Stimulated activated CD4-positive, alpha-beta T cell treated with anti-CD3 and anti-CD28 coated beads, Interleukin-1b, Interleukin-23, amount 100 ng/mL, for 1 hour (primary cell): Measurements from ENCODE around the gene AFP.
"Not testable (repeated sequence)": the region's sequence is repeated elsewhere in the genome, so short reads cannot be mapped to it uniquely, and the experiment has no call there.

Experiments used
- DNase-seq, 2 donors: peaks; one replicate each; pipeline ENCODE4 v3.0.0-alpha.2; 2020; ENCODE audit warnings: low read depth in 2 of 2

AFP gene

DNA sequence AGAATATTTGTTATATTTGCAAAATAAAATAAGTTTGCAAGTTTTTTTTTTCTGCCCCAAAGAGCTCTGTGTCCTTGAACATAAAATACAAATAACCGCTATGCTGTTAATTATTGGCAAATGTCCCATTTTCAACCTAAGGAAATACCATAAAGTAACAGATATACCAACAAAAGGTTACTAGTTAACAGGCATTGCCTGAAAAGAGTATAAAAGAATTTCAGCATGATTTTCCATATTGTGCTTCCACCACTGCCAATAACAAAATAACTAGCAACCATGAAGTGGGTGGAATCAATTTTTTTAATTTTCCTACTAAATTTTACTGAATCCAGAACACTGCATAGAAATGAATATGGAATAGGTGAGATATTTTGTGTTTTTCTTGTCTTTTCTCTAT lies at the start of gene AFP:
TSS of gene AFP (plus strand) at position 238 of the 400 bp plus-strand sequence. CDS start at position 280, 42 bp downstream.
- no peak for DNase-seq

DNA sequence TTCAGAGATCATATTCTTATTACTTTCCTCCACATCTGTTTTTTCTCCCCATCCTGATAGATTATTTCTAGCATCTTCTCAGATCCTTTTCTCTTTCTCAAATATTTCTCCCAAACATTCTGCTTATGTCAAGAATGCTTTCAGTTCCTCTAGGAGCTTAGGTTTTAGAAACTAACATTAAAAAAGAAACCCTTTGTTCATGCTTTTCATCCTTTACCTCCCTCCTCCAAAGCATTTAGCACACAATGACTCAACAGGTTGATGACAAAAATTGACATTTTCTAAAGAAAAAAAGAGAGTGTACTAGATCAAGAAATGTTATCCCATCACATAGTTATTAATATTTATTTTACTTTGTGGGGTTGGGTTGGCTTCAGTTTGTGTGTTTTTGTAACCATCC lies 48.5 kb upstream of the AFP start:
- no peak for DNase-seq

DNA sequence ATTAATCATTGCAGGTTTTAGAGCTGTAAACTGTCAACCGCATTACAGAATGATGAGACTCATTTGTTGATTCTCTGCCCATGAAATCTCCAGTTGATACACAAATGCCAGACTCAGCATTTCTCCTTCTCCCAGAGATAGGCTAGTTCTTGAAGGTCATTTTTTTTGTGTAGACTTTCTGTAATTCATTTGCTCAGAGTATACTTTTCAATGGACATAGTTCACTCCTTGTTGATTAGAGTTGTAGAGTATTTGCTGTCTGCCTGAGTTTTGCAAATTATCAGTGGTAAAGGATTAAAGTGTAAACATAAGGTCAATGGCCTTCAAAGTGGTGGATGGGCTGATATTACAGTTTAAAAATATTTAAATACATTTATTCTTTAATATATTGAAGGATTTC lies 47.1 kb upstream of the AFP start:
- no peak for DNase-seq

DNA sequence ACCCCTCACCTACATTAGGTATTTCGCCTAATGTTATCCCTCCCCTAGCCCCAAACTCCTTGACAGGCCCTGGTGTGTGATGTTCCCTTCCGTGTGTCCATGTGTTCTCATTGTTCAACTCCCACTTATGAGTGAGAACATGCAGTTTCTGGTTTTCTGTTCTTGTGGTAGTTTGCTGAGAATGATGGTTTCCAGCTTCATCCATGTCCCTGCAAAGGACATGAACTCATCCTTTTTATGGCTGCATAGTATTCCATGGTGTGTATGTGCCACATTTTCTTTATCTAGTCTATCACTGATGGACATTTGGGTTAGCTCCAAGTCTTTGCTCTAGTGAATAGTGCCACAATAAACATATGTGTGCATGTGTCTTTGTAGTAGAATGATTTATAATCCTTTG lies 46.4 kb upstream of the AFP start:
- DNase-seq, result not testable (repeated sequence)

DNA sequence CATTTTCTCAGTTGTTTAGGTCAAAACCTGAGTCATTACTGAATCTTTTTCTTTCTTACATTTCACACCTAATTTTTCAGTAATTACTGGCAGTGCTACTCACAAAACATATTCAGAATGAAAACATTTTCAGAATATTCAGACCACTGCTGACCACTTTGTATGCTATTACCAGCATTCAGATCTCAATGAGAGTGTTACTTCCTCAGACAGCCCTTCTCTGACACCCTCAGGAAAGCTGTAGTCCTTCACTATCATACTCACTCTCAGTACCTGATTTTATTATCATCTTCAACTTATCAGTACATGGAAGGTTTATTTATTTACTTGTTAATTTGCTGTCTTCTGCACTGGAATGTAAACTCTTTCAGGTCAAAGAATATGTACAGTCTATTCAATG lies 44.2 kb upstream of the AFP start:
- DNase-seq, result no peak

DNA sequence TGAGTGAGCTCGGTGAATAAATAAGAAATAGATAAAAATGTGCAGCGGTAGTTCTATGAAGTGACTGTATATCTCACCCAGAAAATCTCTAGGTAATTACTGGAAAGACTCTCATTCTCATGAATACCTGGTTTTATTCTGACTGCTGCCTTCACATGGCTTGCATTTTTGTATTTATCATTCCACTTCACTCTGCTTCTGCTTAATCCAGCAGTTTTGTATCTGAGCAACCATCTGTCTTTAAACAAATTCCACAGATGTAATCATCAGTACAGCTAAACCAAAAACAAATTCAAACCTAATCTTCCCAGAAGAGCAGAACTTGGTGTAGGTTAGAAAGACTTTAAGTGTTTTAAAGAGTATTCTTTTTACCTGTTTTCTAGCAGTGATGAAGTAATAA lies 43.1 kb upstream of the AFP start:
- no peak for DNase-seq

DNA sequence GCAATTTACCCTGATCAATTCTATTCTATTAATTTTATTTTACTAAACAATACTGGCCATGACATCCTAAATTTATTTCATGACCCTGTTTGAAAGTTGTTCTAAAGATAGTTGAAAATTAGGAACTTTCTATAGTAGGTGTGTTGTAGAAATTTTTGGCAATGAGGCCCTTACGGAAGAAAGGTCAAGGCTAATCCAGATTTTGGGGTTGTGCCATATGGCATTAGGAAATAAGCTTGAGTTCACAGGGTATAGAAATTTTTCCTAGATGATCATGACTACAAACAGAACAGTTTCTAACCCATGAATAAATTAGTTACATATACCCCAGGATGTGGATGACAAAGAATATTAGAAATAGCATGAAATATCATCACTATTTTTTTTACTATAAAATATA lies 39.7 kb upstream of the AFP start:
- no peak for DNase-seq

DNA sequence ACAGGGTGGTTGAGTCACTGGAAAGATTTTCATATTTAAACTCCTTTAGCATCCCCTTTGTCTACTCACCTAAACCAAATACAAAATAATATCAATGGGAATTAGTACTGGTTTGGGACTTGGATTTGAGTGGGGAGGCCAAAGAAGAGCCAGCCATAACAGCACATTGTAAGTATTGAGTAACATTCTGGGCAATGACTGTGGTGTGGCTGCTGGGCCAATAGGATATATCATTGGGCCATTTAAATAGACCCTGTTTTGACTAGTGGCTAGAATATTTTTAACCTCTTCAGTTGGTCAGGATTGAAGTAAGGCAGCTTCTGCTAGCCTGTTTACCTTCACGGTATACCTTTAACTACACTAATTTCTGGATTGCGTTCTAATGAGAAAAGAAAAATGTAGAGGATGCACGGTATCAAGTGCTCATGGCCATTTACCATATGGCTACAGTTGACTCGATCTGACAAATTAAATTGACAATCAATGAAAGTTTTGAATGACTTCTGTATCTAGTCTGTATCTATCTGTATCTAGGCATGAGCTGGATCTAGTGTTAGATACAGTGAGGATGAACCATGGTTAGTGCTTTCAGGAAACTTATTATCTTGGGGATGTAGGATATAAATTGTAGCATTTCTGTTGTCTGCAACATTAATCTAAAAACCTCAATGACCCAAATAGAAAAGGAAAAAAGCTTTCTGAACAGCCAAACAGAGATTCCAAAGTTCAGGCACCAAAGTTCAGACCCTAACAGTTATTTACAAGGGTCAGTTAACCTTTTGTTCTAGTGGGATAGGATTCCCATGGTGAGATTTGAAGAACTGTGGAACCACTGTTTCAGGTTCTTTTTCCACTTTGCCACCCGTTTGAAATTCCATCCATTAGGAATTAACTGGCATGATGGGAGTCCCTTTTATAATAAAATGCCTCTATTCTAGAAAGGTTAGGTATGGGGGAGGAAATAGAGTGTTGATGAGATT lies 38.7 kb upstream of the AFP start:
- no peak for DNase-seq

DNA sequence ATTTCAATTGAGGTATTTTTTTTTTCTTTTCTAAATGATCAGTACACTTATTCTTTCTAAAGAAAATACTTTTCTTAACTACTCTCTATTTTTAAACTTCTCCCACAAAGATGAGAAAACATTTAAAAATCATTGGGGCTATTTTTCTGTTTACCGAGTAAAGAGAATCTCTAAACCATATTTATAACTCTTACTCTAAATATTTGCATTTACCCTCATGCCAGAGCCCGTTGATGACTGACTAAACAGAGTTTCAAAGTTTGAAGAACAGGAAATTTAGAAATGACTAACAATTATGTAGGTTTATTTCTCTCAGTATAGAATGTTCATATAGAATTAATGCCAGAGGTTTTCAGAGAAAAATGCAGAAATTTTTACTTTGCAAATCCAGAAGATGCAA lies 34.6 kb upstream of the AFP start:
- no peak for DNase-seq

DNA sequence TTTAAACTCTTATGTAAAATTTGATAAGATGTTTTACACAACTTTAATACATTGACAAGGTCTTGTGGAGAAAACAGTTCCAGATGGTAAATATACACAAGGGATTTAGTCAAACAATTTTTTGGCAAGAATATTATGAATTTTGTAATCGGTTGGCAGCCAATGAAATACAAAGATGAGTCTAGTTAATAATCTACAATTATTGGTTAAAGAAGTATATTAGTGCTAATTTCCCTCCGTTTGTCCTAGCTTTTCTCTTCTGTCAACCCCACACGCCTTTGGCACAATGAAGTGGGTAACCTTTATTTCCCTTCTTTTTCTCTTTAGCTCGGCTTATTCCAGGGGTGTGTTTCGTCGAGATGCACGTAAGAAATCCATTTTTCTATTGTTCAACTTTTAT lies 32.0 kb upstream of the AFP start, which contains the start of gene ALB:
TSS of gene ALB (plus strand) at position 246 of the 400 bp plus-strand sequence. CDS start at position 287, 41 bp downstream.
- DNase-seq, result no peak

DNA sequence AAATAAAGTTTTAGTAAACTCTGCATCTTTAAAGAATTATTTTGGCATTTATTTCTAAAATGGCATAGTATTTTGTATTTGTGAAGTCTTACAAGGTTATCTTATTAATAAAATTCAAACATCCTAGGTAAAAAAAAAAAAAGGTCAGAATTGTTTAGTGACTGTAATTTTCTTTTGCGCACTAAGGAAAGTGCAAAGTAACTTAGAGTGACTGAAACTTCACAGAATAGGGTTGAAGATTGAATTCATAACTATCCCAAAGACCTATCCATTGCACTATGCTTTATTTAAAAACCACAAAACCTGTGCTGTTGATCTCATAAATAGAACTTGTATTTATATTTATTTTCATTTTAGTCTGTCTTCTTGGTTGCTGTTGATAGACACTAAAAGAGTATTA lies 31.6 kb upstream of the AFP start:
- DNase-seq, result no peak

DNA sequence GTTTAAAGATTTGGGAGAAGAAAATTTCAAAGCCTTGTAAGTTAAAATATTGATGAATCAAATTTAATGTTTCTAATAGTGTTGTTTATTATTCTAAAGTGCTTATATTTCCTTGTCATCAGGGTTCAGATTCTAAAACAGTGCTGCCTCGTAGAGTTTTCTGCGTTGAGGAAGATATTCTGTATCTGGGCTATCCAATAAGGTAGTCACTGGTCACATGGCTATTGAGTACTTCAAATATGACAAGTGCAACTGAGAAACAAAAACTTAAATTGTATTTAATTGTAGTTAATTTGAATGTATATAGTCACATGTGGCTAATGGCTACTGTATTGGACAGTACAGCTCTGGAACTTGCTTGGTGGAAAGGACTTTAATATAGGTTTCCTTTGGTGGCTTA lies 30.9 kb upstream of the AFP start:
- DNase-seq, result no peak

DNA sequence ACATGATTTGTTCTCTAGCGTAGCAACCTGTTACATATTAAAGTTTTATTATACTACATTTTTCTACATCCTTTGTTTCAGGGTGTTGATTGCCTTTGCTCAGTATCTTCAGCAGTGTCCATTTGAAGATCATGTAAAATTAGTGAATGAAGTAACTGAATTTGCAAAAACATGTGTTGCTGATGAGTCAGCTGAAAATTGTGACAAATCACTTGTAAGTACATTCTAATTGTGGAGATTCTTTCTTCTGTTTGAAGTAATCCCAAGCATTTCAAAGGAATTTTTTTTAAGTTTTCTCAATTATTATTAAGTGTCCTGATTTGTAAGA lies 29.5 kb upstream of the AFP start:
- no peak for DNase-seq

DNA sequence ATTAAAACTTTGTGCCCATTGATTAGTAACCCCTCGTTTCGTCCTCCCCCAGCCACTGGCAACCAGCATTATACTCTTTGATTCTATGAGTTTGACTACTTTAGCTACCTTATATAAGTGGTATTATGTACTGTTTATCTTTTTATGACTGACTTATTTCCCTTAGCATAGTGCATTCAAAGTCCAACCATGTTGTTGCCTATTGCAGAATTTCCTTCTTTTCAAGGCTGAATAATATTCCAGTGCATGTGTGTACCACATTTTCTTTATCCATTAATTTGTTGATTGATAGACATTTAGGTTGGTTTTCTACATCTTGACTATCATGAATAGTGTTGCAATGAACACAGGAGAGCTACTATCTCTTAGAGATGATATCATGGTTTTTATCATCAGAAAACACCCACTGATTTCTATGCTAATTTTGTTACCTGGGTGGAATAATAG lies 28.8 kb upstream of the AFP start:
- no peak for DNase-seq

DNA sequence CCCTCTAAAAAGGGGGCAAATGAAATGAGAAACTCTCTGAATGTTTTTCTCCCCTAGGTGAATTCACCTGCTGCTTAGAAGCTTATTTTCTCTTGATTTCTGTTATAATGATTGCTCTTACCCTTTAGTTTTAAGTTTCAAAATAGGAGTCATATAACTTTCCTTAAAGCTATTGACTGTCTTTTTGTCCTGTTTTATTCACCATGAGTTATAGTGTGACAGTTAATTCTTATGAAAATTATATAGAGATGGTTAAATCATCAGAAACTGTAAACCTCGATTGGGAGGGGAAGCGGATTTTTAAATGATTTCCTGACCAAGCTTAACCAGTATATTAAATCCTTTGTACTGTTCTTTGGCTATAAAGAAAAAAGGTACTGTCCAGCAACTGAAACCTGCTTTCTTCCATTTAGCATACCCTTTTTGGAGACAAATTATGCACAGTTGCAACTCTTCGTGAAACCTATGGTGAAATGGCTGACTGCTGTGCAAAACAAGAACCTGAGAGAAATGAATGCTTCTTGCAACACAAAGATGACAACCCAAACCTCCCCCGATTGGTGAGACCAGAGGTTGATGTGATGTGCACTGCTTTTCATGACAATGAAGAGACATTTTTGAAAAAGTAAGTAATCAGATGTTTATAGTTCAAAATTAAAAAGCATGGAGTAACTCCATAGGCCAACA lies 27.7 kb upstream of the AFP start:
- DNase-seq, result no peak

DNA sequence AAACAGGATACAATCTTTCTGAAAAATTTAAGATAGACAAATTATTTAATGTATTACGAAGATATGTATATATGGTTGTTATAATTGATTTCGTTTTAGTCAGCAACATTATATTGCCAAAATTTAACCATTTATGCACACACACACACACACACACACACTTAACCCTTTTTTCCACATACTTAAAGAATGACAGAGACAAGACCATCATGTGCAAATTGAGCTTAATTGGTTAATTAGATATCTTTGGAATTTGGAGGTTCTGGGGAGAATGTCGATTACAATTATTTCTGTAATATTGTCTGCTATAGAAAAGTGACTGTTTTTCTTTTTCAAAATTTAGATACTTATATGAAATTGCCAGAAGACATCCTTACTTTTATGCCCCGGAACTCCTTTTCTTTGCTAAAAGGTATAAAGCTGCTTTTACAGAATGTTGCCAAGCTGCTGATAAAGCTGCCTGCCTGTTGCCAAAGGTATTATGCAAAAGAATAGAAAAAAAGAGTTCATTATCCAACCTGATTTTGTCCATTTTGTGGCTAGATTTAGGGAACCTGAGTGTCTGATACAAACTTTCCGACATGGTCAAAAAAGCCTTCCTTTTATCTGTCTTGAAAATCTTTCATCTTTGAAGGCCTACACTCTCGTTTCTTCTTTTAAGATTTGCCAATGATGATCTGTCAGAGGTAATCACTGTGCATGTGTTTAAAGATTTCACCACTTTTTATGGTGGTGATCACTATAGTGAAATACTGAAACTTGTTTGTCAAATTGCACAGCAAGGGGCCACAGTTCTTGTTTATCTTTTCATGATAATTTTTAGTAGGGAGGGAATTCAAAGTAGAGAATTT lies 26.8 kb upstream of the AFP start:
- no peak for DNase-seq

DNA sequence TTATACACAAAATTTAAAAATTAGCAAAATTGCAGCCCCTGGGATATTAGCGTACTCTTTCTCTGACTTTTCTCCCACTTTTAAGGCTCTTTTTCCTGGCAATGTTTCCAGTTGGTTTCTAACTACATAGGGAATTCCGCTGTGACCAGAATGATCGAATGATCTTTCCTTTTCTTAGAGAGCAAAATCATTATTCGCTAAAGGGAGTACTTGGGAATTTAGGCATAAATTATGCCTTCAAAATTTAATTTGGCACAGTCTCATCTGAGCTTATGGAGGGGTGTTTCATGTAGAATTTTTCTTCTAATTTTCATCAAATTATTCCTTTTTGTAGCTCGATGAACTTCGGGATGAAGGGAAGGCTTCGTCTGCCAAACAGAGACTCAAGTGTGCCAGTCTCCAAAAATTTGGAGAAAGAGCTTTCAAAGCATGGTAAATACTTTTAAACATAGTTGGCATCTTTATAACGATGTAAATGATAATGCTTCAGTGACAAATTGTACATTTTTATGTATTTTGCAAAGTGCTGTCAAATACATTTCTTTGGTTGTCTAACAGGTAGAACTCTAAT lies 26.0 kb upstream of the AFP start:
- no peak for DNase-seq

DNA sequence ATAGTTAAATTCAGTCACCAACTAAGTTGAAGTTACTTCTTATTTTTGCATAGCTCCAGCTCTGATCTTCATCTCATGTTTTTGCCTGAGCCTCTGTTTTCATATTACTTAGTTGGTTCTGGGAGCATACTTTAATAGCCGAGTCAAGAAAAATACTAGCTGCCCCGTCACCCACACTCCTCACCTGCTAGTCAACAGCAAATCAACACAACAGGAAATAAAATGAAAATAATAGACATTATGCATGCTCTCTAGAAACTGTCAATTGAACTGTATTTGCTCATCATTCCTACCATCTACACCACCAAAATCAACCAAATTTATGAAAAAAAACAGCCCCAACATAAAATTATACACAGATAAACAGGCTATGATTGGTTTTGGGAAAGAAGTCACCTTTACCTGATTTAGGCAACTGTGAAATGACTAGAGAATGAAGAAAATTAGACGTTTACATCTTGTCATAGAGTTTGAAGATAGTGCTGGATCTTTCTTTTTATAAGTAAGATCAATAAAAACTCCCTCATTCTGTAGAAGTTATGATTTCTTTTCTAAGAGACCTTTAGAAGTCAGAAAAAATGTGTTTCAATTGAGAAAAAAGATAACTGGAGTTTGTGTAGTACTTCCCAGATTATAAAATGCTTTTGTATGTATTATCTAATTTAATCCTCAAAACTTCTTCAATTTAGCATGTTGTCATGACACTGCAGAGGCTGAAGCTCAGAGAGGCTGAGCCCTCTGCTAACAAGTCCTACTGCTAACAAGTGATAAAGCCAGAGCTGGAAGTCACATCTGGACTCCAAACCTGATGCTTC lies 24.9 kb upstream of the AFP start:
- DNase-seq, result no peak

DNA sequence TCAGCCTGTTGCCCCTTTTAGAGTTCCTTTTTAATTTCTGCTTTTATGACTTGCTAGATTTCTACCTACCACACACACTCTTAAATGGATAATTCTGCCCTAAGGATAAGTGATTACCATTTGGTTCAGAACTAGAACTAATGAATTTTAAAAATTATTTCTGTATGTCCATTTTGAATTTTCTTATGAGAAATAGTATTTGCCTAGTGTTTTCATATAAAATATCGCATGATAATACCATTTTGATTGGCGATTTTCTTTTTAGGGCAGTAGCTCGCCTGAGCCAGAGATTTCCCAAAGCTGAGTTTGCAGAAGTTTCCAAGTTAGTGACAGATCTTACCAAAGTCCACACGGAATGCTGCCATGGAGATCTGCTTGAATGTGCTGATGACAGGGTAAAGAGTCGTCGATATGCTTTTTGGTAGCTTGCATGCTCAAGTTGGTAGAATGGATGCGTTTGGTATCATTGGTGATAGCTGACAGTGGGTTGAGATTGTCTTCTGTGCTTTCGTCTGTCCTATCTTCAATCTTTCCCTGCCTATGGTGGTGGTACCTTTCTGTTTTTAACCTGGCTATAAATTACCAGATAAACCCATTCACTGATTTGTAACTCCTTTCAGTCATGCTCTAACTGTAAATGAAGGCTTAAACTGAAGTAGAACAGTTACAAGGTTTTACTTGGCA lies 24.1 kb upstream of the AFP start:
- no peak for DNase-seq

DNA sequence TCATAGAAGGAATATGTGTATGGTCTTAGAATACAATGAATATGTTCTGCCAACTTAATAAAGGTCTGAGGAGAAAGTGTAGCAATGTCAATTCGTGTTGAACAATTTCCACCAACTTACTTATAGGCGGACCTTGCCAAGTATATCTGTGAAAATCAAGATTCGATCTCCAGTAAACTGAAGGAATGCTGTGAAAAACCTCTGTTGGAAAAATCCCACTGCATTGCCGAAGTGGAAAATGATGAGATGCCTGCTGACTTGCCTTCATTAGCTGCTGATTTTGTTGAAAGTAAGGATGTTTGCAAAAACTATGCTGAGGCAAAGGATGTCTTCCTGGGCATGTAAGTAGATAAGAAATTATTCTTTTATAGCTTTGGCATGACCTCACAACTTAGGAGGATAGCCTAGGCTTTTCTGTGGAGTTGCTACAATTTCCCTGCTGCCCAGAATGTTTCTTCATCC lies 22.7 kb upstream of the AFP start:
- DNase-seq, result no peak
